Measurements from ENCODE around the gene KRT32. TPM values are rescaled to one million over a fixed set of nuclear protein-coding genes. Genes with fewer than 3 reads are reported as not detected.

KRT32 gene
- total RNA-seq, 4 donors from 2014 or later: 0.40 to 71.2 (median 14.8) TPM

DNA sequence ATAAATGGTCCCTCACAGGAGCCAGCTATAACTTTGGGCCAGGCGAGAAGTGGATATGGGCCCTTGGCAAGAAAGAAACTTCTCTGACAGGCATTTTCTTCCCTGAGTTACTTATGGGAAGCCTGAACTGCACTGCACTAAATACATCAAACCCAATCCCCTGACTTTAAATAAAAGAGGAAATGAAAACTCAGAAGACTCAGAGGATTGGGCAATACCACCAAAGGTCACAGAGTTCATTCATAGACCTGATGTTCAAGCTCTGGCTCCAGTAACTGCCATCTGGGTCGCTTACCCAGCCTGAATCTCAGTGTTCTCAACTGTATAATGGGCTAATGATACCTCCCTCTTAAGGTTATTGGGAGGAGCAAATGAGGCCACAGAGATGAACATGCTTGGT lies 12.9 kb upstream of the KRT32 start:
- H3K4me3 ChIP-seq: no peak overlapping the region
- DNase-seq (ENCODE audit: low spot score in 2 of 2): no peak
- no peaks in the 10 kb centered on the region for H3K4me1 ChIP-seq
- H3K27me3 ChIP-seq: peaks cover under 1% of the 10 kb centered on the region
- TF ChIP-seq, protein P1, sequence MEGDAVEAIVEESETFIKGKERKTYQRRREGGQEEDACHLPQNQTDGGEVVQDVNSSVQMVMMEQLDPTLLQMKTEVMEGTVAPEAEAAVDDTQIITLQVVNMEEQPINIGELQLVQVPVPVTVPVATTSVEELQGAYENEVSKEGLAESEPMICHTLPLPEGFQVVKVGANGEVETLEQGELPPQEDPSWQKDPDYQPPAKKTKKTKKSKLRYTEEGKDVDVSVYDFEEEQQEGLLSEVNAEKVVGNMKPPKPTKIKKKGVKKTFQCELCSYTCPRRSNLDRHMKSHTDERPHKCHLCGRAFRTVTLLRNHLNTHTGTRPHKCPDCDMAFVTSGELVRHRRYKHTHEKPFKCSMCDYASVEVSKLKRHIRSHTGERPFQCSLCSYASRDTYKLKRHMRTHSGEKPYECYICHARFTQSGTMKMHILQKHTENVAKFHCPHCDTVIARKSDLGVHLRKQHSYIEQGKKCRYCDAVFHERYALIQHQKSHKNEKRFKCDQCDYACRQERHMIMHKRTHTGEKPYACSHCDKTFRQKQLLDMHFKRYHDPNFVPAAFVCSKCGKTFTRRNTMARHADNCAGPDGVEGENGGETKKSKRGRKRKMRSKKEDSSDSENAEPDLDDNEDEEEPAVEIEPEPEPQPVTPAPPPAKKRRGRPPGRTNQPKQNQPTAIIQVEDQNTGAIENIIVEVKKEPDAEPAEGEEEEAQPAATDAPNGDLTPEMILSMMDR (IDR thresholded peaks at IDR 0.05): no peak
- no peaks in the 10 kb centered on the region for H3K36me3 ChIP-seq
- no peaks in the 10 kb centered on the region for H3K9me3 ChIP-seq
- 50% methylated on average over 2 of the region's 2 CpGs for WGBS
- no peak overlapping the region for H3K27ac ChIP-seq

DNA sequence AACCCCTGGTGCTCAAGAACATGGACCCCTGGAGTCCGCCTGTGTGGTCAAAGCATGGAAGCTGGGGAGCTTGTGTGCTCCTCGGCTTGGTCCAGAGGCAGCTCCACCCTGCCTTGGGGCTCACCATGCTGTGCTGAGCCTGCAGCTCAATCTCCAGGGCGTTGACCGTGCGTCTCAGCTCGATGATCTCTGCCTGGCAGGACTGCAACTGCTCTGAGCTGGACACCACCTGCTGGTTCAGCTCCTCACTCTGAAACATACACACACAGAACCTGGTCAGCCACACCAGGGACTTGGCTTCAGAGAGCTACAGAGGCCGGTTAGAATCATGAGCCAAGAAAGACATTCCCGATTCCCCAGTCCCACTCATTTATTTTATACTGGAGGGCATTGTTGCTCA lies 11.1 kb upstream of the KRT32 start:
- WGBS: 86% methylated on average over 4 of the region's 8 CpGs
- Histone ChIP-seq H3K4me3 (no peak overlapping the region), H3K9me3 (no peaks in the 10 kb centered on the region), H3K27me3 (no peaks in the 10 kb centered on the region), H3K36me3 (no peaks in the 10 kb centered on the region), H3K4me1 (no peaks in the 10 kb centered on the region), H3K27ac (no peak overlapping the region)
- TF ChIP-seq EP300 (IDR thresholded peaks at IDR 0.05): no peak
- TF ChIP-seq POLR2AphosphoS5 (IDR thresholded peaks at IDR 0.05): no peak
- TF ChIP-seq POLR2A (IDR thresholded peaks at IDR 0.05): no peak
- TF ChIP-seq, protein P1 (IDR thresholded peaks at IDR 0.05): no peak
- no peak for DNase-seq (ENCODE audit: low spot score in 2 of 2)

GRCh38 chr17:41476866-41477815 lies 10.0 kb upstream of the KRT32 start:
- TF ChIP-seq POLR2A (IDR thresholded peaks at IDR 0.05) (no peak), EP300 (IDR thresholded peaks at IDR 0.05) (no peak), POLR2AphosphoS5 (IDR thresholded peaks at IDR 0.05) (no peak)
- TF ChIP-seq, protein P1 (IDR thresholded peaks at IDR 0.05): no peak

GRCh38 chr17:41475421-41475820 lies 8.2 kb upstream of the KRT32 start:
- Histone ChIP-seq H3K27me3 (no peaks in the 10 kb centered on the region), H3K9me3 (no peaks in the 10 kb centered on the region), H3K4me1 (no peaks in the 10 kb centered on the region), H3K36me3 (no peaks in the 10 kb centered on the region), H3K27ac (no peak overlapping the region), H3K4me3 (no peak overlapping the region)
- WGBS: 94% methylated on average over 4 of the region's 4 CpGs
- no peak for DNase-seq (ENCODE audit: low spot score in 2 of 2)
- no peak for TF ChIP-seq POLR2A (IDR thresholded peaks at IDR 0.05)
- no peak for TF ChIP-seq EP300 (IDR thresholded peaks at IDR 0.05)
- TF ChIP-seq, protein P1 (IDR thresholded peaks at IDR 0.05): no peak
- TF ChIP-seq POLR2AphosphoS5 (IDR thresholded peaks at IDR 0.05): no peak

More at GRCh38 chr17:41476866-41477815, 10.0 kb upstream of the KRT32 start:
- Histone ChIP-seq H3K27me3 (no peaks in the 10 kb centered on the region), H3K9me3 (no peaks in the 10 kb centered on the region), H3K27ac (no peak overlapping the region), H3K4me3 (no peak overlapping the region), H3K36me3 (no peaks in the 10 kb centered on the region), H3K4me1 (no peaks in the 10 kb centered on the region)
- WGBS: 91% methylated on average over 22 of the region's 22 CpGs
- DNase-seq (ENCODE audit: low spot score in 2 of 2): no peak

DNA sequence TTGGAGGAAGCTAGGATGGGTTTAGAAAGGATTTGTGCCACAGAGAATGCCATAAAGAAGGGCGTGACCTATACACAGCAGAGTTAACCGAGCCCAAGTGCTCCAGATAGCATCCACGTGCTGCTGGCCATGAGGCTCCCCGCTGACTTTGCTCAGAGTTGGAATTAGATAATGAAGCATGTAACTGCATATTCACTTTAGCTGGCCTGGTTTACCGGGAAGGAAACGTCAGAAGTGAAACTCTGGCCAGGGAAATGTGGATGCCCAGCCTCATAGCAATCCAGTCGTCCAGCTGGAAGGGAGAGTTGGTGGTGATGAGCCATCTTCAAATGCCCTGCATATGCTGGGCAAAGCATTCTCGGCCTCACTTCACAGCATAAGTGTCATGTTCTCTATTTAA lies 7.7 kb upstream of the KRT32 start:
- Histone ChIP-seq H3K9me3 (no peaks in the 10 kb centered on the region), H3K27ac (no peak overlapping the region), H3K27me3 (no peaks in the 10 kb centered on the region), H3K36me3 (no peaks in the 10 kb centered on the region), H3K4me3 (no peak overlapping the region), H3K4me1 (no peaks in the 10 kb centered on the region)
- WGBS: 72% methylated on average over 7 of the region's 8 CpGs
- no peak for DNase-seq (ENCODE audit: low spot score in 2 of 2)
- TF ChIP-seq POLR2AphosphoS5 (IDR thresholded peaks at IDR 0.05): no peak
- TF ChIP-seq EP300 (IDR thresholded peaks at IDR 0.05): no peak
- no peak for TF ChIP-seq POLR2A (IDR thresholded peaks at IDR 0.05)
- TF ChIP-seq, protein P1 (IDR thresholded peaks at IDR 0.05): no peak
